NB4 (cell line): Measurements from ENCODE around the gene AGFG2.

Source experiments
- DNase-seq: peaks from one replicate; pipeline ENCODE4 v3.0.0; 2010; ENCODE audit warnings: low read depth
- H3K4me3 ChIP-seq: one replicate; pipeline ENCODE4 v1.5.1; 2011; ENCODE audit warnings: mild to moderate bottlenecking, low read depth, low read length, moderate library complexity
- MYC ChIP-seq: IDR thresholded peaks from 2 replicates; pipeline ENCODE4 v1.6.1; 2011; ENCODE audit warnings: low read depth, low read length
- POLR2A ChIP-seq: IDR thresholded peaks from 2 replicates; pipeline ENCODE4 v1.6.1; 2011; ENCODE audit warnings: mild to moderate bottlenecking; ENCODE audit not compliant: insufficient read length; ENCODE audit errors: extremely low read depth
- TF ChIP-seq, protein P1 (sequence below): IDR thresholded peaks from 2 replicates; pipeline ENCODE4 v1.6.1; 2011; ENCODE audit warnings: low read depth, low read length
- TF ChIP-seq, protein P2 (sequence below): IDR thresholded peaks from one replicate; pipeline ENCODE4 v1.5.1; 2012; ENCODE audit warnings: low read depth, low read length

The AGFG2 gene

DNA sequence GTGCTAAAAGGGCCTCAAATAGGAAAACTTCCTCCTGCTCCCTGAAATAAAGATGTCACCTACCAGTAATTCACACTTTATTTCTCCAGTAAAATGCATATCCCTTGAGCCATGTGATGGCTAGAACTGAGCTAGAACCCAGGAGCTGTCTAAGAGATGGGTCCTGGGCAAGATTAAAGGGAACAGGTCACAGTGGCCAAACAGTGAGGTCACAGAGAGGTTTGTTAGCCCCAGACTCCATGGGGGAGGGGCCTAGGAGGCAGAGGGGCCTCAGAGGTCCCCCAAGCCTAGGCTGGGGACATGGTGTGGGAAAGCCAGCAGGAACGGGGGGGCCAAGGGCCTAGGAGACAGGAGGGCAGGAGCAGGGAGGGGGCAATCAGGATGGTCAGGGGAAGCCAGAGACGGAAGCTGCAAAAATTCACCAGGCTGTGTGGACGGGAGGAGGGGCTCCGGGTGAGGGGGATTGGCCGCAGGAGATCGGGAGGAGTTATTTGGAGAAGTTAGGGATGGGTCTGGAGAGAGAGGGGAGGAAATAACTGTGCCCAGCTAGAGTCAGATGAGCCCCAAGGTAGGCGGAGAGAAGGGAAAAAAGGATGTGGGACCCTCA is 50.4 kb downstream of the AGFG2 start:
- H3K4me3 ChIP-seq, result no peak overlapping the region
- TF ChIP-seq, protein P1, sequence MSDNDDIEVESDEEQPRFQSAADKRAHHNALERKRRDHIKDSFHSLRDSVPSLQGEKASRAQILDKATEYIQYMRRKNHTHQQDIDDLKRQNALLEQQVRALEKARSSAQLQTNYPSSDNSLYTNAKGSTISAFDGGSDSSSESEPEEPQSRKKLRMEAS, result no peak
- TF ChIP-seq MYC (no peak), POLR2A (no peak)
- TF ChIP-seq, protein P2, sequence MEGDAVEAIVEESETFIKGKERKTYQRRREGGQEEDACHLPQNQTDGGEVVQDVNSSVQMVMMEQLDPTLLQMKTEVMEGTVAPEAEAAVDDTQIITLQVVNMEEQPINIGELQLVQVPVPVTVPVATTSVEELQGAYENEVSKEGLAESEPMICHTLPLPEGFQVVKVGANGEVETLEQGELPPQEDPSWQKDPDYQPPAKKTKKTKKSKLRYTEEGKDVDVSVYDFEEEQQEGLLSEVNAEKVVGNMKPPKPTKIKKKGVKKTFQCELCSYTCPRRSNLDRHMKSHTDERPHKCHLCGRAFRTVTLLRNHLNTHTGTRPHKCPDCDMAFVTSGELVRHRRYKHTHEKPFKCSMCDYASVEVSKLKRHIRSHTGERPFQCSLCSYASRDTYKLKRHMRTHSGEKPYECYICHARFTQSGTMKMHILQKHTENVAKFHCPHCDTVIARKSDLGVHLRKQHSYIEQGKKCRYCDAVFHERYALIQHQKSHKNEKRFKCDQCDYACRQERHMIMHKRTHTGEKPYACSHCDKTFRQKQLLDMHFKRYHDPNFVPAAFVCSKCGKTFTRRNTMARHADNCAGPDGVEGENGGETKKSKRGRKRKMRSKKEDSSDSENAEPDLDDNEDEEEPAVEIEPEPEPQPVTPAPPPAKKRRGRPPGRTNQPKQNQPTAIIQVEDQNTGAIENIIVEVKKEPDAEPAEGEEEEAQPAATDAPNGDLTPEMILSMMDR, result no peak
- no peak for DNase-seq

DNA sequence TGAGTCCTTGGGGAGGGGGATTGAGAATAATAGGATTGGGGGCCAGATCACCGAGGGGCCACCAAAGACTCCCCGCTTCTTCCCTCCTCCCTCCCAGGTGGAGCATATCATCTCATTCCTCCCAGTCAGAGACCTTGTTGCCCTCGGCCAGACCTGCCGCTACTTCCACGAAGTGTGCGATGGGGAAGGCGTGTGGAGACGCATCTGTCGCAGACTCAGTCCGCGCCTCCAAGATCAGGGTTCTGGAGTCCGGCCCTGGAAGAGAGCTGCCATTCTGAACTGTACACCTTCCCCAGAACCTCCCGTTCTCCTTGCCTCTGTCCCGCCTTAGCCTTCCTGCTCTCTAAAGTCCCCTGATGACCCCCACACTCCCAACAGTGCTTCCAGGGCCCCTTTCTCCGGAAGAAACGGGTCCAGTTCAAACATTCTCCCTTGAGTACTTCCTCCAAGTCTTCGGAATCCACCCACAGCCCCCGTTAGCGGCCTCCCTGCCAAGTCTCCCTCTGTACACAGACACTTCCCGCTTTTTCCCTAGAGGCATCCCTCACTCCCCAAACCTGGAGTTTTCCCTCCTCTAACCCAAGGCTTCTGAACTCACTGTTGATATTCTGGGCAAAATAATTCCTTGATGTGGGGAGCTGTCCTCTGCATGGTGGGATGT is 51.2 kb downstream of the AGFG2 start:
- H3K4me3 ChIP-seq, result no peak overlapping the region
- DNase-seq, result no peak
- TF ChIP-seq POLR2A, result no peak
- TF ChIP-seq MYC, result no peak
- TF ChIP-seq, protein P2, result no peak

DNA sequence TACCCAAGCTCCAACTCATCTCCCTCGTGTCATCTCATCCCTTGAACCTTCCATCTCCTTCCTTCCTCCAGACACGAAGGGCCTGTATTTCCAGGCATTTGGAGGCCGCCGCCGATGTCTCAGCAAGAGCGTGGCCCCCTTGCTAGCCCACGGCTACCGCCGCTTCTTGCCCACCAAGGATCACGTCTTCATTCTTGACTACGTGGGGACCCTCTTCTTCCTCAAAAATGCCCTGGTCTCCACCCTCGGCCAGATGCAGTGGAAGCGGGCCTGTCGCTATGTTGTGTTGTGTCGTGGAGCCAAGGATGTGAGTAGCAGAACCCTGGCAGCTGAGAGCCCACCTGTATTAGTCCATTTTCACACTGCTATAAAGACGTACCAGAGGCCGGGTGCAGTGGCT is 52.6 kb downstream of the AGFG2 start:
- DNase-seq, result no peak
- H3K4me3 ChIP-seq, result no peak overlapping the region
- TF ChIP-seq POLR2A, result no peak
- TF ChIP-seq, protein P1, result no peak
- TF ChIP-seq, protein P2, result no peak
- TF ChIP-seq MYC, result no peak

DNA sequence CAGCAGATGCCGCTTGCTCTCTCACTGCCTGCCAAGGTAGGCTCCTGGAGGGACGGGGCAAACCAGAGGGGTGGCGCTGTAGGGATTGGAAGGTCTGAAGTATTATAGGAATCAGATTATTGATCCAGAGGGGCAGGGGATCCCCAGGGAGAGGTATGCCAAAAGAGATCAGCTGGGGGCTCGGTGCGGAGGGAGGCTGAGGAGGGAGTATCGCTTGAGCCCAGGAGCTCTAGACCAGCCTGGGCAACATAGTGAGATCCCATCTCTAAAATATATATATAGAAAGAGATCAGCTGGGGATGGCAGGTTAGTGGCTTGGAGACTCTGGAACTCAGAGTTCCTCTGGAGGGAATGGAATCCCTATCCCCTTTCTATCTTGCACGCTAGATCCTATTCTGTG is 56.2 kb downstream of the AGFG2 start:
- no peak for DNase-seq
- TF ChIP-seq POLR2A (no peak), MYC (no peak)
- TF ChIP-seq, protein P1, result no peak
- TF ChIP-seq, protein P2, result no peak
- no peak overlapping the region for H3K4me3 ChIP-seq

DNA sequence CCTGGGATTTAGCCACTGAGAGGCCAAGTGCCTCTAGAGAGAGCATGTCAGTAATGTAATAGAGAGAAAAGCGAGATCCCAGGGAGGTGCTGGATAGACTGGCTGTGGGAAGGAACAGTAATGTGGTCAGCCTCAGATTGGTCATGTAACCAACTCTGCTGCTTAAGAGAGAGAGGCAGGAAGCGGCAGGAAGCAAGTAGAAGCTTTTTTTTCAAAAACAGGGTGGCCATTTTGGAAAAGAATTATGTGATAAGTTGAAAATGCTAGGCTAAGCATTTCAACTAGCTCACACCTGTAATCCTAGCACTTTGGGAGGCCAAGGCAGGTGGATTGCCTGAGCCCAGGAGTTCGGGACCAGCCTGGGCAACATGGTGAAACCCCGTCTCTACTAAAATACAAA is 59.4 kb downstream of the AGFG2 start:
- TF ChIP-seq, protein P1, result peak; percentile 38; the same call in 1 of the 2 replicates
- no peak for TF ChIP-seq MYC
- H3K4me3 ChIP-seq, result no peak overlapping the region
- peak; percentile 86 for DNase-seq

DNA sequence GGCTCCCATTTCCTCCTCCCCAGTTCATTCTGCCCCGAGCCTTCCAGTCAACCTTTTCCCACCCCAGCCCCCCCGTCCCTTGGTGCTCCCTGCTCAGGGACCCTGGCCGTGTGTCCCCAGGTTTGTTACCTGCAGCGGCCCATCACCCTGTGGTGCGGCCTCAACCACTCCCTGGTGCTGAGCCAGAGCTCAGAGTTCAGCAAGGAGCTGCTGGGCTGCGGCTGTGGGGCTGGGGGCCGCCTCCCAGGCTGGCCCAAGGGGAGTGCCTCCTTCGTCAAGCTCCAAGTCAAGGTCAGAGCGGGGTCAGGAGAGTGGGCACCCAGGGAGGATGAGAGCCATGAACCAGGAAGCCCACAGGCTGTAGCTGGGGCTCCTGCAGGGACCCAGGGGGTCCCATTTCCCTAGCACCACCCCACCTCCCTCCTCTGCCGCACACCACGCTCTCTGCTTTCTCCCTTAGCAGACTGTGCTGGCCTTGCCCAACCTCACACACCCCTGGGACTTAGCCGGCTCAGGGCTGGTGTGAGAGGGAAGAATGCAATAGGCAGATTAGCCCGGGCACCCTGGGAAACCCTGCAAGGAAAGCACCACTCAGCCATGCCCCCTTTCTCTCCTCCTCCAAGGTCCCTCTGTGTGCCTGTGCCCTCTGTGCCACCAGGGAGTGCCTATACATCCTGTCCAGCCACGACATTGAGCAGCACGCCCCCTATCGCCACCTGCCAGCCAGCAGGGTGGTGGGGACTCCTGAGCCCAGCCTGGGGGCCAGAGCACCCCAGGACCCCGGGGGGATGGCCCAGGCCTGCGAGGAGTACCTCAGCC is 61.1 kb downstream of the AGFG2 start:
- H3K4me3 ChIP-seq, result no peak overlapping the region
- peak; percentile 89 for DNase-seq

More for the DNA sequence above, 61.1 kb downstream of the AGFG2 start:
- TF ChIP-seq MYC (peak; percentile 42), POLR2A (no peak)
- TF ChIP-seq, protein P1, result peak; percentile 31; the same call in 1 of the 2 replicates
- TF ChIP-seq, protein P2, result peak; percentile 19
